Activated CD4-positive, alpha-beta T cell treated with anti-CD3 and anti-CD28 coated beads, Interleukin-2, amount 10 ng/mL, durations not matched to agents 7 days and 5 days (primary cell): ENCODE measurements around the gene RTP2. TPM values are rescaled to one million over a fixed set of nuclear protein-coding genes. Genes with fewer than 3 reads are reported as not detected.

Source experiments
- CTCF ChIA-PET: fragments of 350-600 bp; sonication (Branson Sonifier 250); formaldehyde crosslinking; loops from one replicate; lab custom pipeline; 2021; ENCODE audit warnings: antibody characterized with exemption; lab: Charles Lee
- POLR2A ChIA-PET: fragments of 350-600 bp; sonication (Branson Sonifier 250); formaldehyde crosslinking; loops from one replicate; lab custom pipeline; 2021; ENCODE audit warnings: antibody characterized with exemption; lab: Charles Lee
- DNase-seq: peaks from one replicate; pipeline ENCODE4 v3.0.0-alpha.2; 2020
- H3K27ac Mint-ChIP-seq: one replicate; pipeline ENCODE4 v1.8.0; 2021; ENCODE audit warnings: mild to moderate bottlenecking, moderate library complexity, mixed read lengths
- H3K27me3 Mint-ChIP-seq: one replicate; pipeline ENCODE4 v1.8.0; 2021; ENCODE audit warnings: mixed read lengths
- H3K36me3 Mint-ChIP-seq: one replicate; pipeline ENCODE4 v1.8.0; 2021; ENCODE audit warnings: low read depth, mixed read lengths
- H3K4me1 Mint-ChIP-seq: one replicate; pipeline ENCODE4 v1.8.0; 2021; ENCODE audit warnings: mixed read lengths
- H3K4me3 Mint-ChIP-seq: one replicate; pipeline ENCODE4 v1.8.0; 2021; ENCODE audit warnings: mild to moderate bottlenecking, moderate library complexity, mixed read lengths
- H3K9me3 Mint-ChIP-seq: one replicate; pipeline ENCODE4 v1.8.0; 2021; ENCODE audit warnings: mixed read lengths
- total RNA-seq, 2 experiments: library from RNA; stranded (reverse); gene quantifications; one replicate each; pipeline ENCODE4 v1.2.3, GENCODE V29; 2021

Gene RTP2
- total RNA-seq, 2 experiments from 2014 or later, result not detected

- peak; percentile 54 for DNase-seq
- H3K4me1 Mint-ChIP-seq, result peaks cover 65% of the 10 kb centered on the region
- H3K27me3 Mint-ChIP-seq, result peaks cover 4% of the 10 kb centered on the region
- POLR2A ChIA-PET, result no interaction called here
- peak overlapping the region; percentile 100 for H3K27ac Mint-ChIP-seq
- H3K4me3 Mint-ChIP-seq, result peak overlapping the region; percentile 97
- H3K36me3 Mint-ChIP-seq, result peaks cover 11% of the 10 kb centered on the region
- CTCF ChIA-PET, result interaction anchor here (0.6 to 5.3 kb wide), 10 partner anchors 56 to 1298 kb away, joined by 3 to 40 read pairs (median 3); no protein-coding TSS in a partner anchor
- no peaks in the 10 kb centered on the region for H3K9me3 Mint-ChIP-seq
Observed at GRCh38 chr3:187743195-187744141, 41.1 kb upstream of the RTP2 start.

DNA sequence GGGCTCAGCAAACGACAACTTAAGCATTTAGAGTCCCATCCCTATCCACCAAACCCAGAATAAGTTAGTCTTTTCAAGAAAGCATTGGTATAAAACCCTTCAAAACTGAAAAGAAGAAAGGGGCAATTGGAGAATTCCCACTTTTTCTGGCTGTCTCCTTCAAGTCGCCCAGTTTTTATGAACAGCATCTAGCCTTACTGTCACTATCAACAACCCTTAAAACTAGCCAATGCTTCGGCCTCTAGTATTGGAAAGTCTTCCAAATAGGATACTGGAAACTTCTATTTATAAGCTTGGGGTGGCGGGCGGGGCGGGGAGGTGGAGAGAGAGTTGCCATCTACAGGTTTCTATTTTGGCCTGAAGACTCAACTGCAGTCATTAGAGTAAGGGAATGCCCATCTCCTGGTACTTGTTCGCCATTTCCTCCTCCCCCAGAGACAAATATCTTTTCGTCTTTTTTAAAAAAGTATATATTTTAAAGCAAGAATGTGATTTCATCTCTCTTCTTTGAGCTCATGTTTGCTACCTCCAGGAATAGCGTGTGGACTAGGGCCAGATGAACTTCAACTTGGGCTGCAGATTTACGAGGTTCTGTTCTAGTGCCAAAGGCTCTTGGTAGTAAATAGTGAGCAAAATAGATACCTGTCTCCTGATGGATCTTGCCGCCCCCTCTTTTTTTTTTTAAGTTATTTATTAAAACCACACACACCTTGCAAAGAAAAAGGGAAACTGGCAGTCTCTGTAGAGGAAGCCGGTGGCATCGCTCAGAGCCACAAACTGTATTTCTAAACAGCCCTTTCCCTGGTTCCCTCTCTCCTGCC, 40.2 kb upstream of the RTP2 start:
- peak; percentile 30 for DNase-seq
- ChIA-PET POLR2A (interaction anchor here (0.6 kb wide), 1 partner anchor 821 kb away, joined by 4 read pairs; no protein-coding TSS in a partner anchor), CTCF (interaction anchor here (0.5 to 2.2 kb wide), 9 partner anchors 57 to 1299 kb away, joined by 3 to 5 read pairs (median 3); no protein-coding TSS in a partner anchor)
- H3K4me1 Mint-ChIP-seq, result peaks cover 56% of the 10 kb centered on the region
- H3K27ac Mint-ChIP-seq, result peak overlapping the region; percentile 100
- H3K4me3 Mint-ChIP-seq, result peak overlapping the region; percentile 97
- H3K9me3 Mint-ChIP-seq, result no peaks in the 10 kb centered on the region
- H3K36me3 Mint-ChIP-seq, result peaks cover 11% of the 10 kb centered on the region
- peaks cover 4% of the 10 kb centered on the region for H3K27me3 Mint-ChIP-seq

DNA sequence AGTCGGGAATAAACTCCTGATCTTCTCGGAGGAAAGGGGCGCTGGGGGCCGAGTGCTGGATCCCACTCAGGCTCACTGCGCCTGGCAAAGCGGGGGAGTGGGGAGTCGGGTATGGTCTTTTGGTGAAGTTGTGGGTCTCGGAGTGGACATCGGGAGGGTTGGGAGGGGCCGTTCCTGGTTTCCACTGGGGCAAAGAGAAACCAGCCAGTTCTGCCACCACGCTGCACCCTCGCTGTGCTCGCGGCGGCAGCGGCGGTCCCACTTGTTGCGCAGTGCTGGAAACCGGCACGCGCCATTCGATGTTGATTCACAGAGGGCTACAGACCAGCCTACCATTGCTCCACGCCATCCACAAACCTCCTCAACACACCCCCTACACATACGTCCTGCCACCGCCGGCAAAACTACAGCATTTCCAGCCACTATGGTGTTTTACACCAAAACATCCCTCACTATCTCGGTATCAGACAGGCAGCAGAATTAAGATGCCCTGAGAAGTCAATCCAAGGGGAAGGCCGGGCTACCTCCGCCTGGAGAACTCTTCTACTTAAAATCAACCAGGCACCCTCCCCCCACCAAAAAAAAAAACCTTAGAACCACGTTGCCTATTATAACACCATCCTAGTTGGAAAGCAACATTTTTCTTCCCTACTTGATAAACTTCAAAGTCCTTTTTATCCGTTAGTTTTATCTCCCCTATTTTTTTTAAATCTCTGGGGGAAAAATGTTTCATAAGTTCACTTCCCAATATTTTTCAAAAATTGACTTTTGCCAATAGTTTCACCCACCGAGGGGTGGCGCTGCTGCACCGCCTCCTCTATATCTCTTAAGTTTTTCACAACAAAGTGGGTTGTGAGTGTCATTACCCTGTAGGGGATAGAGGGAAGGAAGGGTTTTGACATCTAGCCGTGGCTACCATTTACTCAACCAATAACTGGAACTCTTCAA, 39.3 kb upstream of the RTP2 start:
- Mint-ChIP-seq H3K27ac (peak overlapping the region; percentile 100), H3K9me3 (no peaks in the 10 kb centered on the region), H3K4me3 (peak overlapping the region; percentile 97), H3K36me3 (peaks cover 11% of the 10 kb centered on the region), H3K4me1 (peaks cover 56% of the 10 kb centered on the region), H3K27me3 (peaks cover 4% of the 10 kb centered on the region)
- ChIA-PET POLR2A (no interaction called here), CTCF (interaction anchor here (0.6 to 9.8 kb wide), 59 partner anchors 8 to 1428 kb away, joined by 3 to 182 read pairs (median 5); partner anchors contain the start of gene LPP)
- DNase-seq, result peak; percentile 84

- Mint-ChIP-seq H3K27ac (peak overlapping the region; percentile 100), H3K4me1 (peaks cover 57% of the 10 kb centered on the region), H3K9me3 (no peaks in the 10 kb centered on the region), H3K27me3 (peaks cover 4% of the 10 kb centered on the region), H3K36me3 (peaks cover 11% of the 10 kb centered on the region), H3K4me3 (peak overlapping the region; percentile 97)
- POLR2A ChIA-PET, result interaction anchor here (0.6 to 1.1 kb wide), 4 partner anchors 259 to 1404 kb away, joined by 3 read pairs; no protein-coding TSS in a partner anchor
- peak; percentile 66 for DNase-seq
- CTCF ChIA-PET, result interaction anchor here (0.6 to 9.8 kb wide), 150 partner anchors 8 to 1429 kb away, joined by 3 to 182 read pairs (median 4); partner anchors contain the start of gene LPP
Observed at GRCh38 chr3:187740421-187741399, 38.4 kb upstream of the RTP2 start.

- ChIA-PET POLR2A (interaction anchor here (0.6 to 1.1 kb wide), 5 partner anchors 60 to 1771 kb away, joined by 3 to 15 read pairs (median 3); no protein-coding TSS in a partner anchor), CTCF (interaction anchor here (0.6 to 9.8 kb wide), 160 partner anchors 7 to 1437 kb away, joined by 3 to 182 read pairs (median 4); partner anchors contain the start of gene LPP)
- Mint-ChIP-seq H3K9me3 (no peaks in the 10 kb centered on the region), H3K27ac (peak overlapping the region; percentile 100), H3K4me3 (peak overlapping the region; percentile 97), H3K36me3 (peaks cover 9% of the 10 kb centered on the region), H3K4me1 (peaks cover 52% of the 10 kb centered on the region), H3K27me3 (no peaks in the 10 kb centered on the region)
- peak; percentile 73 for DNase-seq
Observed at GRCh38 chr3:187739561-187740332, 37.4 kb upstream of the RTP2 start.

- H3K4me1 Mint-ChIP-seq, result peaks cover 52% of the 10 kb centered on the region
- peak overlapping the region; percentile 97 for H3K4me3 Mint-ChIP-seq
- no peaks in the 10 kb centered on the region for H3K9me3 Mint-ChIP-seq
- peaks cover 3% of the 10 kb centered on the region for H3K36me3 Mint-ChIP-seq
- ChIA-PET CTCF (interaction anchor here (0.6 to 9.8 kb wide), 73 partner anchors 9 to 1438 kb away, joined by 3 to 182 read pairs (median 4); no protein-coding TSS in a partner anchor), POLR2A (interaction anchor here (1.2 kb wide), 1 partner anchor 814 kb away, joined by 3 read pairs; no protein-coding TSS in a partner anchor)
- H3K27ac Mint-ChIP-seq, result peak overlapping the region; percentile 100
- H3K27me3 Mint-ChIP-seq, result no peaks in the 10 kb centered on the region
- DNase-seq, result peak; percentile 39
Observed at GRCh38 chr3:187739094-187739560, 36.8 kb upstream of the RTP2 start.

- peak; percentile 78 for DNase-seq
- H3K27me3 Mint-ChIP-seq, result no peaks in the 10 kb centered on the region
- H3K9me3 Mint-ChIP-seq, result no peaks in the 10 kb centered on the region
- peaks cover 52% of the 10 kb centered on the region for H3K4me1 Mint-ChIP-seq
- peak overlapping the region; percentile 97 for H3K4me3 Mint-ChIP-seq
- ChIA-PET POLR2A (interaction anchor here (0.6 to 1.2 kb wide), 3 partner anchors 621 to 1398 kb away, joined by 3 to 4 read pairs (median 4); no protein-coding TSS in a partner anchor), CTCF (interaction anchor here (0.6 to 9.8 kb wide), 65 partner anchors 8 to 1438 kb away, joined by 3 to 182 read pairs (median 4); no protein-coding TSS in a partner anchor)
- no peaks in the 10 kb centered on the region for H3K36me3 Mint-ChIP-seq
- peak overlapping the region; percentile 100 for H3K27ac Mint-ChIP-seq
Observed at GRCh38 chr3:187738331-187739093, 36.2 kb upstream of the RTP2 start.

GRCh38 chr3:187738071-187738330, 35.6 kb upstream of the RTP2 start:
- H3K36me3 Mint-ChIP-seq, result peaks cover 3% of the 10 kb centered on the region
- peak overlapping the region; percentile 100 for H3K27ac Mint-ChIP-seq
- H3K4me3 Mint-ChIP-seq, result peak overlapping the region; percentile 97
- no peak for DNase-seq
- peaks cover 52% of the 10 kb centered on the region for H3K4me1 Mint-ChIP-seq
- CTCF ChIA-PET, result interaction anchor here (1.0 to 9.8 kb wide), 26 partner anchors 10 to 1439 kb away, joined by 3 to 182 read pairs (median 5); no protein-coding TSS in a partner anchor
- H3K9me3 Mint-ChIP-seq, result no peaks in the 10 kb centered on the region
- POLR2A ChIA-PET, result interaction anchor here (0.6 to 1.2 kb wide), 2 partner anchors 621 to 815 kb away, joined by 3 to 4 read pairs; no protein-coding TSS in a partner anchor
- H3K27me3 Mint-ChIP-seq, result no peaks in the 10 kb centered on the region
